Activated B cell treated with CpG ODN at 0.5 μM for 24 hours (primary cell): ENCODE data around the gene NLRP4. TPM values are rescaled to one million over a fixed set of nuclear protein-coding genes. Genes with fewer than 3 reads are reported as not detected.
"Not testable (repeated sequence)": the region's sequence is repeated elsewhere in the genome, so short reads cannot be mapped to it uniquely, and the experiment has no call there.

Experiments used
- ATAC-seq: fragments of 200-7000 bp; cut with Tn5 transposase; one replicate; pipeline ENCODE4 v1.10.0; 2021; ENCODE audit warnings: low read depth, mild to moderate bottlenecking, moderate library complexity
- CTCF ChIA-PET: fragments of 350-600 bp; sonication (Branson Sonifier 250); formaldehyde crosslinking; loops from one replicate; lab custom pipeline; 2021; ENCODE audit warnings: antibody characterized with exemption; lab: Charles Lee
- POLR2A ChIA-PET: fragments of 350-600 bp; sonication (Branson Sonifier 250); formaldehyde crosslinking; loops from one replicate; lab custom pipeline; 2021; ENCODE audit warnings: antibody characterized with exemption; lab: Charles Lee
- DNase-seq: peaks from one replicate; pipeline ENCODE4 v3.0.0; 2022
- H3K27ac Mint-ChIP-seq: one replicate; pipeline ENCODE4 v1.8.0; 2020; ENCODE audit warnings: mixed read lengths
- H3K27me3 Mint-ChIP-seq: one replicate; pipeline ENCODE4 v1.8.0; 2021; ENCODE audit warnings: mixed read lengths
- H3K36me3 Mint-ChIP-seq: one replicate; pipeline ENCODE4 v1.8.0; 2021; ENCODE audit warnings: low read depth, mixed read lengths
- H3K4me1 Mint-ChIP-seq: one replicate; pipeline ENCODE4 v1.8.0; 2021; ENCODE audit warnings: mixed read lengths
- H3K4me3 Mint-ChIP-seq: one replicate; pipeline ENCODE4 v1.8.0; 2020; ENCODE audit warnings: mild to moderate bottlenecking, mixed read lengths
- H3K9me3 Mint-ChIP-seq: one replicate; pipeline ENCODE4 v1.8.0; 2020; ENCODE audit warnings: mixed read lengths
- intact Hi-C: fragments of 100-400 bp; cut with micrococcal nuclease; formaldehyde crosslinking; loops from one replicate; pipeline ENCODE4 v1.15.1; 2024
- total RNA-seq: library from RNA; stranded (reverse); gene quantifications from 2 replicates; pipeline ENCODE4 v1.2.3, GENCODE V29; 2022
- TF ChIP-seq, protein P1 (sequence below): fragments of 200-600 bp; IDR thresholded peaks from one replicate; pipeline ENCODE4 v1.8.0; 2022; ENCODE audit warnings: antibody characterized with exemption, mild to moderate bottlenecking

The NLRP4 gene
- total RNA-seq, 1 donor from 2014 or later: 0.31 TPM

DNA sequence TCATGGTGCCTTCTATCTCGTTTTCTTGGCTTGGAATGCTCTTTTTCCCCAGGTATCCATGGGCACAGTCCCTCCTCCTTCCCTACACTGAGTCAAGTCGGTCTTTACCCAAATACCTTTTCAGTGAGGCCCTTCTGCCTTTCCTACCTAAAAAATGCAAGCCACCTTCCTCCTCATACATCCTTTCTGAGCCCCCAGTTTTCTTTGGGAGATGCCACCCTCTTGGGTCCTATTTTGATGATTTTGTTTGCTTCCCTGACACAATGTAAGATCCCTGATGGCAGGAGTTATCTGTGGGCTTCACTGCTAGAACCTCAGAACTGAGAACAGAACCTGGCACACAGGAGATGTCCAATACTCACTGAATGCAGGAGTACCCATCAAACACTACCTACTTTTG is 73.5 kb downstream of the NLRP4 start:
- intact Hi-C loops: no loop called here
- Mint-ChIP-seq H3K27ac (no peak overlapping the region), H3K4me3 (no peak overlapping the region), H3K36me3 (no peaks in the 10 kb centered on the region), H3K27me3 (peaks cover 5% of the 10 kb centered on the region), H3K9me3 (peaks cover 6% of the 10 kb centered on the region), H3K4me1 (no peaks in the 10 kb centered on the region)
- ChIA-PET CTCF (no interaction called here), POLR2A (no interaction called here)
- TF ChIP-seq, protein P1, sequence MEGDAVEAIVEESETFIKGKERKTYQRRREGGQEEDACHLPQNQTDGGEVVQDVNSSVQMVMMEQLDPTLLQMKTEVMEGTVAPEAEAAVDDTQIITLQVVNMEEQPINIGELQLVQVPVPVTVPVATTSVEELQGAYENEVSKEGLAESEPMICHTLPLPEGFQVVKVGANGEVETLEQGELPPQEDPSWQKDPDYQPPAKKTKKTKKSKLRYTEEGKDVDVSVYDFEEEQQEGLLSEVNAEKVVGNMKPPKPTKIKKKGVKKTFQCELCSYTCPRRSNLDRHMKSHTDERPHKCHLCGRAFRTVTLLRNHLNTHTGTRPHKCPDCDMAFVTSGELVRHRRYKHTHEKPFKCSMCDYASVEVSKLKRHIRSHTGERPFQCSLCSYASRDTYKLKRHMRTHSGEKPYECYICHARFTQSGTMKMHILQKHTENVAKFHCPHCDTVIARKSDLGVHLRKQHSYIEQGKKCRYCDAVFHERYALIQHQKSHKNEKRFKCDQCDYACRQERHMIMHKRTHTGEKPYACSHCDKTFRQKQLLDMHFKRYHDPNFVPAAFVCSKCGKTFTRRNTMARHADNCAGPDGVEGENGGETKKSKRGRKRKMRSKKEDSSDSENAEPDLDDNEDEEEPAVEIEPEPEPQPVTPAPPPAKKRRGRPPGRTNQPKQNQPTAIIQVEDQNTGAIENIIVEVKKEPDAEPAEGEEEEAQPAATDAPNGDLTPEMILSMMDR: no peak
- ATAC-seq: no peak
- no peak for DNase-seq

- intact Hi-C loops: no loop called here
- ChIA-PET POLR2A (no interaction called here), CTCF (no interaction called here)
- TF ChIP-seq, protein P1: no peak
- peaks cover 4% of the 10 kb centered on the region for H3K27me3 Mint-ChIP-seq
- ATAC-seq (no peak), DNase-seq (no peak)
- no peaks in the 10 kb centered on the region for H3K4me1 Mint-ChIP-seq
- H3K36me3 Mint-ChIP-seq: no peaks in the 10 kb centered on the region
- no peak overlapping the region for H3K4me3 Mint-ChIP-seq
- no peak overlapping the region for H3K27ac Mint-ChIP-seq
- H3K9me3 Mint-ChIP-seq: peaks cover 13% of the 10 kb centered on the region
Measured at GRCh38 chr19:55912916-55913315, 76.6 kb downstream of the NLRP4 start.

DNA sequence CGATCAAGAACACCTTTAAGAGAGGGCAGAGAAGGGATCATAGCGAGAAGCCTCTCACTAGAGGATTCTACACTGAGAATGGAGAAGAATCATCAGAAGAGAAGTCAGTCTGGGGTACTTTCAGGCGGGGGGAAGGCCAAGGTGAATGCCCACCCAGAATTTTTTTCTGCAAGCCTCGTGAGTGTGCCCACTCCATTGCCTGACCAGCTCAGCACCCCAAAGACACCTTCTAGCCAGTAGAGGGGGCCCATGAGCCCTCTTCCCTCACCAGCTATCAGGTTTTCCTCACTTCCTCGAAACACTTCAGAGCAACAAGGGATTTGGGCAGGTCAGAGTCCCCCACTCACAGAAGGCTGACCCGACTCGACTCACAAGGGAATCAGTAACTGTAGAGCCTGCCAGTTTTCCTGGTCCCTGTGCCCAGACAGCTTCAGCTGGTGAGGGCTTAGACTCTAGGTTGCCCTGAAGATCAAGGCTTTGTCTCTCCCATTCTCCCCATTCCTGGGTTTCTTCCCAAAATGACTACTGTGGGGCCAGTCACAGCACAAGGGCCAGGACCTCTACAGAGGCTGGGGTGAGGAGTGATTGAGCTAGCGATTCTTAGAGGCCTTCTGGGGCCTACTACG is 77.4 kb downstream of the NLRP4 start:
- no peak overlapping the region for H3K27ac Mint-ChIP-seq
- ChIA-PET POLR2A (no interaction called here), CTCF (no interaction called here)
- TF ChIP-seq, protein P1: no peak
- H3K36me3 Mint-ChIP-seq: no peaks in the 10 kb centered on the region
- DNase-seq: no peak
- H3K4me1 Mint-ChIP-seq: no peaks in the 10 kb centered on the region
- no peak overlapping the region for H3K4me3 Mint-ChIP-seq
- intact Hi-C loops: no loop called here
- peaks cover 3% of the 10 kb centered on the region for H3K27me3 Mint-ChIP-seq
- no peak for ATAC-seq
- peaks cover 16% of the 10 kb centered on the region for H3K9me3 Mint-ChIP-seq

DNA sequence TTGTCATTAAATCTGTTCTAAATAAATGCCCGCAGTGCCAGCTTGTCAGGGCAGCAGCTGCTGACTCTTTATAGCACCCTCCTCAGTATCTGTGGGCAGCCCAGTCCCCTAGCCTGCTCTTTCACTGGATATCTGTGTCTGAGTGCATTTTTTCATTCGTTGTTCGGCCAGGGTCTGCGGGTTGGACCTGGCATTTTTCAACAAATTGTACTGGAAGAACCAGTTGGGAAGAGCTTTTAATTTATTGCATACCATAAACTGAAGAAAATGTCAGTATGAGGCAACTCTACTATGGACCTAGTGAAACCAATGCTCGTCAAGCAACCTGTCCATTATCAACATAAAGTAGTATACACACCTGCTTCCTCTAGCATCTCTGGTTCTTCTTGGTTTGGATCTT is 87.2 kb downstream of the NLRP4 start:
- intact Hi-C loops: no loop called here
- no peak overlapping the region for H3K4me3 Mint-ChIP-seq
- CTCF ChIA-PET: no interaction called here
- H3K4me1 Mint-ChIP-seq: no peaks in the 10 kb centered on the region
- H3K36me3 Mint-ChIP-seq: no peaks in the 10 kb centered on the region
- H3K27ac Mint-ChIP-seq: no peak overlapping the region
- TF ChIP-seq, protein P1: no peak
- no peaks in the 10 kb centered on the region for H3K27me3 Mint-ChIP-seq
- no peak for ATAC-seq
- peaks cover 33% of the 10 kb centered on the region for H3K9me3 Mint-ChIP-seq
- POLR2A ChIA-PET: no interaction called here
- DNase-seq: no peak

GRCh38 chr19:55927991-55928390 is 91.7 kb downstream of the NLRP4 start:
- H3K36me3 Mint-ChIP-seq: no peaks in the 10 kb centered on the region
- intact Hi-C loops: no loop called here
- H3K27ac Mint-ChIP-seq: no peak overlapping the region
- H3K4me3 Mint-ChIP-seq: no peak overlapping the region
- DNase-seq (no peak), ATAC-seq (no peak)
- CTCF ChIA-PET: no interaction called here
- peaks cover 2% of the 10 kb centered on the region for H3K27me3 Mint-ChIP-seq
- H3K4me1 Mint-ChIP-seq: no peaks in the 10 kb centered on the region
- H3K9me3 Mint-ChIP-seq: peaks cover 12% of the 10 kb centered on the region
- POLR2A ChIA-PET: no interaction called here
- TF ChIP-seq, protein P1: no peak

DNA sequence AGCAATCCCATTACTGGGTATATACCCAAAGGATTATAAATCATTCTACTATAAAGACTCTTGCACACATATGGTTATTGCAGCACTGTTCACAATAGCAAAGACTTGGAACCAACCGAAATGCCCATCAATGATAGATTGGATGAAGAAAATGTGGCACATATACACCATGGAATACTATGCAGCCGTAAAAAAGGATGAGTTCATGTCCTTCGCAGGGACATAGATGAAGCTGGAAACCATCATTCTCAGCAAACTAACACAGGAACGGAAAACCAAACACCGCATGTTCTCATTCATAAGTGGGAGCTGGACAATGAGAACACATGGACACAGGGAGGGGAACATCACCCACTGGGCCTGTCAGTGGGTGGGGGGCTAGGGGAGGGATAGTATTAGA is 92.9 kb downstream of the NLRP4 start:
- CTCF ChIA-PET, H3K27me3 Mint-ChIP-seq, H3K36me3 Mint-ChIP-seq, intact Hi-C loops, POLR2A ChIA-PET, H3K4me1 Mint-ChIP-seq, H3K27ac Mint-ChIP-seq, ATAC-seq, H3K4me3 Mint-ChIP-seq, DNase-seq, H3K9me3 Mint-ChIP-seq: not testable (repeated sequence)
